Keratinocyte (primary cell): ENCODE measurements around the gene HERC4. TPM values are rescaled to one million over a fixed set of nuclear protein-coding genes. Genes with fewer than 3 reads are reported as not detected.

Experiments used
- DNase-seq: peaks from one replicate; pipeline ENCODE4 v3.0.0-alpha.2; 2011; ENCODE audit warnings: low read depth, missing footprints, low spot score
- FAIRE-seq: peaks from 2 replicates; lab custom pipeline; 2011; peaks lifted over from hg19 to GRCh38; lab: Jason Lieb, UNC
- H2AFZ ChIP-seq: 2 replicates; pipeline ENCODE4 v1.6.0; 2012; ENCODE audit warnings: low read length, control low read depth, inconsistent platforms; ENCODE audit not compliant: control insufficient read depth
- H3K27ac ChIP-seq: 2 replicates; pipeline ENCODE4 v1.5.1; 2011; ENCODE audit warnings: low read length; ENCODE audit not compliant: control insufficient read depth, insufficient read depth
- H3K27me3 ChIP-seq: 3 replicates; pipeline ENCODE4 v1.6.0; 2011; ENCODE audit warnings: low read length; ENCODE audit not compliant: control insufficient read depth, insufficient read depth; ENCODE audit errors: extremely low read depth
- H3K36me3 ChIP-seq, 2 experiments: 2 replicates in 1 of 2; 3 replicates in 1 of 2; pipeline ENCODE4 v1.5.1; 2011; ENCODE audit warnings: low read length in 2 of 2, mild to moderate bottlenecking in 1 of 2; ENCODE audit not compliant: control insufficient read depth in 2 of 2, insufficient read depth in 2 of 2; ENCODE audit errors: extremely low read depth in 1 of 2
- H3K4me1 ChIP-seq: 3 replicates; pipeline ENCODE4 v1.5.1; 2011; ENCODE audit warnings: low read length; ENCODE audit not compliant: control insufficient read depth, insufficient read depth; ENCODE audit errors: extremely low read depth
- H3K4me2 ChIP-seq: 3 replicates; pipeline ENCODE4 v1.6.0; 2011; ENCODE audit warnings: low read depth, low read length; ENCODE audit not compliant: control insufficient read depth, insufficient read depth; ENCODE audit errors: extremely low read depth
- H3K4me3 ChIP-seq, 3 experiments: fragments of 200-600 bp in 1 of 3; sonication (generic) in 1 of 3; 2 replicates in 2 of 3; 3 replicates in 1 of 3; pipeline ENCODE4 v1.5.1; 2011 to 2016; ENCODE audit warnings: low read length in 3 of 3, mild to moderate bottlenecking in 3 of 3, control low read depth in 2 of 3, inconsistent platforms in 1 of 3, low read depth in 1 of 3, mixed read lengths in 1 of 3, mixed run types in 1 of 3, moderate library complexity in 1 of 3; ENCODE audit not compliant: control insufficient read depth in 2 of 3, insufficient read depth in 2 of 3; ENCODE audit errors: extremely low read depth in 1 of 3
- H3K79me2 ChIP-seq: 2 replicates; pipeline ENCODE4 v1.6.0; 2012; ENCODE audit warnings: low read length; ENCODE audit not compliant: control insufficient read depth, insufficient read depth
- H3K9ac ChIP-seq: 3 replicates; pipeline ENCODE4 v1.6.0; 2011; ENCODE audit warnings: low read length; ENCODE audit not compliant: control insufficient read depth, insufficient read depth; ENCODE audit errors: extremely low read depth
- H3K9me1 ChIP-seq: 3 replicates; pipeline ENCODE4 v1.6.0; 2011; ENCODE audit warnings: low read length; ENCODE audit not compliant: control insufficient read depth, insufficient read depth; ENCODE audit errors: extremely low read depth
- H3K9me3 ChIP-seq: 2 replicates; pipeline ENCODE4 v1.5.1; 2012; ENCODE audit warnings: low read depth, low read length; ENCODE audit not compliant: control insufficient read depth
- H4K20me1 ChIP-seq: 3 replicates; pipeline ENCODE4 v1.6.0; 2011; ENCODE audit warnings: low read length; ENCODE audit not compliant: control insufficient read depth, insufficient read depth; ENCODE audit errors: extremely low read depth
- EZH2 ChIP-seq: IDR thresholded peaks from one replicate; pipeline ENCODE4 v1.6.1; 2012; ENCODE audit warnings: inconsistent platforms, mild to moderate bottlenecking, low read length, moderate library complexity
- dilution Hi-C: fragments of 300-500 bp; cut with MboI; formaldehyde crosslinking; loops from one replicate; pipeline ENCODE4 v1.7.0; 2020; ENCODE audit warnings: low sequenced_read_pairs; ENCODE audit not compliant: extremely low pct_ligation_motif_present
- polyA plus RNA-seq, 5 experiments: library from polyadenylated mRNA; depleted of rRNA in 3 of 5; stranded (reverse) in 3 of 5; stranded (forward) in 1 of 5; unstranded in 1 of 5; fragments of >200 nt; gene quantifications; 1 replicate in 1 of 5; 2 replicates in 3 of 5; 3 replicates in 1 of 5; pipeline versions ENCODE4 v1.2.1 to v1.2.3, GENCODE V29; 2011 to 2012; ENCODE audit warnings: missing spikeins in 2 of 5, low read depth in 1 of 5, low replicate concordance in 1 of 5
- TF ChIP-seq, protein P1 (sequence below), 3 experiments: IDR thresholded peaks in 1 of 3; conservative IDR thresholded peaks in 1 of 3; optimal IDR thresholded peaks in 1 of 3; 2 replicates in 2 of 3; 3 replicates in 1 of 3; pipeline versions ENCODE3 to v1.5.1; 2011; ENCODE audit warnings: low read length in 3 of 3, mild to moderate bottlenecking in 3 of 3, moderate library complexity in 2 of 3, control low read depth in 1 of 3, inconsistent platforms in 1 of 3; ENCODE audit not compliant: insufficient read depth in 2 of 3; ENCODE audit errors: extremely low read depth in 1 of 3

Gene HERC4
- polyA plus RNA-seq, 1 donor (not counting 4 experiments of a cell fraction or from before 2014, with no cell fraction given) = 42.9 TPM

DNA sequence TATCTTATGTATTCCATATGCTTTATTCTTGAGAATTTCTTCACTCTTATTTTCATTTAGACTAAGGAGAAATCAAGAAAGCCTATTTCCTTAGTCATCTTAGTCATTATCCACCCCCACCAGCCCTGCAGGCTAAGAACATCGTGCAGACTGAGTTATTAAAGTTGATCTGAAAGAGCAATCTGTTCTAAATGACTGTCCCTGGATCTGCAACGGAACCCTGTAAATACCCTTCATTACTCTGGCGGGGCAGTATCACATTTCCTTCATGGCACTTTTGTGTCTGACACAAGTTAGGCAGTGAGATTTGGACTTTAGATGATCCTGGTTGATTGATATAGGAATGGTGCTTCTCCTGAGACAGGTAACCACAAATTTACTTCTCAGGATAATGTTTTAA is 30.7 kb upstream of the HERC4 start:
- peak overlapping the region; percentile 36 for H3K27ac ChIP-seq
- peak overlapping the region; percentile 55 for H2AFZ ChIP-seq
- H3K9me3 ChIP-seq = no peaks in the 10 kb centered on the region
- FAIRE-seq = peak; percentile 77
- no peaks in the 10 kb centered on the region for H3K79me2 ChIP-seq
- H3K9ac ChIP-seq = no peak overlapping the region
- H3K4me1 ChIP-seq = peaks cover 25% of the 10 kb centered on the region
- dilution Hi-C loops = no loop called here
- no peaks in the 10 kb centered on the region for H3K9me1 ChIP-seq
- TF ChIP-seq, protein P1, sequence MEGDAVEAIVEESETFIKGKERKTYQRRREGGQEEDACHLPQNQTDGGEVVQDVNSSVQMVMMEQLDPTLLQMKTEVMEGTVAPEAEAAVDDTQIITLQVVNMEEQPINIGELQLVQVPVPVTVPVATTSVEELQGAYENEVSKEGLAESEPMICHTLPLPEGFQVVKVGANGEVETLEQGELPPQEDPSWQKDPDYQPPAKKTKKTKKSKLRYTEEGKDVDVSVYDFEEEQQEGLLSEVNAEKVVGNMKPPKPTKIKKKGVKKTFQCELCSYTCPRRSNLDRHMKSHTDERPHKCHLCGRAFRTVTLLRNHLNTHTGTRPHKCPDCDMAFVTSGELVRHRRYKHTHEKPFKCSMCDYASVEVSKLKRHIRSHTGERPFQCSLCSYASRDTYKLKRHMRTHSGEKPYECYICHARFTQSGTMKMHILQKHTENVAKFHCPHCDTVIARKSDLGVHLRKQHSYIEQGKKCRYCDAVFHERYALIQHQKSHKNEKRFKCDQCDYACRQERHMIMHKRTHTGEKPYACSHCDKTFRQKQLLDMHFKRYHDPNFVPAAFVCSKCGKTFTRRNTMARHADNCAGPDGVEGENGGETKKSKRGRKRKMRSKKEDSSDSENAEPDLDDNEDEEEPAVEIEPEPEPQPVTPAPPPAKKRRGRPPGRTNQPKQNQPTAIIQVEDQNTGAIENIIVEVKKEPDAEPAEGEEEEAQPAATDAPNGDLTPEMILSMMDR (optimal IDR thresholded peaks at IDR 0.05 in 1 of 3, IDR thresholded peaks at IDR 0.05 in 1 of 3, conservative IDR thresholded peaks at IDR 0.05 in 1 of 3; ENCODE audit: extremely low read depth in 1 of 3, insufficient read depth in 2 of 3, low read length in 3 of 3) = no peak
- TF ChIP-seq EZH2 = no peak
- H3K4me2 ChIP-seq = peak overlapping the region; percentile 55
- H4K20me1 ChIP-seq = no peaks in the 10 kb centered on the region
- no peaks in the 10 kb centered on the region for H3K27me3 ChIP-seq
- no peak for DNase-seq
- no peaks in the 10 kb centered on the region for H3K36me3 ChIP-seq
- peak overlapping the region in 2 of 3 experiments; percentile 7 to 22 for H3K4me3 ChIP-seq

DNA sequence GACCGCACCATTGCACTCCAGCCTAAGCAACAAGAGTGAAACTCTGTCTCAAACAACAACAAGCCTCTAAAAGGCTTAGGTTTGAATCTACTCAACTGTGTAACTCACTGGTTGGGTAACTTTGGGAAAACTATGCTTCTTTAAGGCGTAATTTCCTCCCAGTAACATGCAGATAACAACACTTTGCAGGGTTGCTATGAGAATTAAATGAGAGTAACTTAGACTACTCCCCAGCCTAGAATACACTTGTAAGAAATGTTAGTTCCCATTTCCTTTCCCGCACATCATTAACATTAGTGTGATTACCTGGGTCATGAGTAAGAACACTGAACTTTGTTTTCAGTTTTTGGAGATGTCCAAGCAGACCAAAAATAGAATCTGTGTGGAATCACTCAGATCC is 28.8 kb upstream of the HERC4 start:
- dilution Hi-C loops = no loop called here
- Histone ChIP-seq H3K36me3 (no peaks in the 10 kb centered on the region), H3K4me3 (no peak overlapping the region), H3K9me3 (no peaks in the 10 kb centered on the region), H3K4me2 (no peak overlapping the region), H3K79me2 (no peaks in the 10 kb centered on the region), H2AFZ (no peak overlapping the region), H3K9ac (no peak overlapping the region), H3K9me1 (no peaks in the 10 kb centered on the region), H4K20me1 (no peaks in the 10 kb centered on the region), H3K27me3 (no peaks in the 10 kb centered on the region), H3K27ac (no peak overlapping the region), H3K4me1 (peaks cover 32% of the 10 kb centered on the region)
- TF ChIP-seq, protein P1 (optimal IDR thresholded peaks at IDR 0.05 in 1 of 3, IDR thresholded peaks at IDR 0.05 in 1 of 3, conservative IDR thresholded peaks at IDR 0.05 in 1 of 3; ENCODE audit: extremely low read depth in 1 of 3, insufficient read depth in 2 of 3, low read length in 3 of 3) = no peak
- FAIRE-seq (peak; percentile 17), DNase-seq (no peak)
